Stimulated activated CD4-positive, alpha-beta T cell treated with anti-CD3 and anti-CD28 coated beads, Interleukin-12 subunit alpha, Interleukin-12 subunit beta, amount 100 ng/mL, for 24 hours (primary cell): ENCODE results near the gene TBC1D20.
"Not testable (repeated sequence)": the region's sequence is repeated elsewhere in the genome, so short reads cannot be mapped to it uniquely, and the experiment has no call there.

Experiments
- DNase-seq, 2 experiments: peaks; one replicate each; pipeline ENCODE4 v3.0.0-alpha.2; 2020; ENCODE audit warnings: low read depth in 2 of 2

TBC1D20 gene

GRCh38 chr20:462199-462991 is at the start of gene TBC1D20:
Gene TBC1D20, minus strand, starts transcription at chr20:462533. Its CDS starts 128 bp downstream, at chr20:462405.
- DNase-seq: peak; percentile 70 to 72

- not testable (repeated sequence) for DNase-seq
Observed at GRCh38 chr20:510328-511057, 48.2 kb upstream of the TBC1D20 start.

GRCh38 chr20:508364-508787 is 46.0 kb upstream of the TBC1D20 start:
- not testable (repeated sequence) for DNase-seq

- no peak for DNase-seq
Observed at GRCh38 chr20:507761-508332, 45.5 kb upstream of the TBC1D20 start.

- no peak for DNase-seq
Observed at GRCh38 chr20:507006-507758, 44.8 kb upstream of the TBC1D20 start.

- no peak for DNase-seq
Observed at GRCh38 chr20:504632-505075, 42.3 kb upstream of the TBC1D20 start.

- DNase-seq: no peak
Observed at GRCh38 chr20:503048-503737, 40.9 kb upstream of the TBC1D20 start.

GRCh38 chr20:497979-498378 is 35.6 kb upstream of the TBC1D20 start:
- no peak for DNase-seq

GRCh38 chr20:496126-496696 is 33.9 kb upstream of the TBC1D20 start:
- DNase-seq: no peak

- DNase-seq: no peak
Observed at GRCh38 chr20:492159-492558, 29.8 kb upstream of the TBC1D20 start.

GRCh38 chr20:487655-488054 is 25.3 kb upstream of the TBC1D20 start:
- DNase-seq: no peak

GRCh38 chr20:483815-484644 is 21.7 kb upstream of the TBC1D20 start:
- DNase-seq: no peak

- DNase-seq: no peak
Observed at GRCh38 chr20:481167-481566, 18.8 kb upstream of the TBC1D20 start.

- DNase-seq: no peak
Observed at GRCh38 chr20:480044-480443, 17.7 kb upstream of the TBC1D20 start.

GRCh38 chr20:479487-479886 is 17.2 kb upstream of the TBC1D20 start:
- DNase-seq: no peak

- DNase-seq: no peak
Observed at GRCh38 chr20:478949-479429, 16.7 kb upstream of the TBC1D20 start.

GRCh38 chr20:478010-478948 is 15.9 kb upstream of the TBC1D20 start:
- no peak for DNase-seq

GRCh38 chr20:476561-477249 is 14.4 kb upstream of the TBC1D20 start:
- DNase-seq: not testable (repeated sequence)
